Measurements from ENCODE around the gene IL32.

Gene IL32

DNA sequence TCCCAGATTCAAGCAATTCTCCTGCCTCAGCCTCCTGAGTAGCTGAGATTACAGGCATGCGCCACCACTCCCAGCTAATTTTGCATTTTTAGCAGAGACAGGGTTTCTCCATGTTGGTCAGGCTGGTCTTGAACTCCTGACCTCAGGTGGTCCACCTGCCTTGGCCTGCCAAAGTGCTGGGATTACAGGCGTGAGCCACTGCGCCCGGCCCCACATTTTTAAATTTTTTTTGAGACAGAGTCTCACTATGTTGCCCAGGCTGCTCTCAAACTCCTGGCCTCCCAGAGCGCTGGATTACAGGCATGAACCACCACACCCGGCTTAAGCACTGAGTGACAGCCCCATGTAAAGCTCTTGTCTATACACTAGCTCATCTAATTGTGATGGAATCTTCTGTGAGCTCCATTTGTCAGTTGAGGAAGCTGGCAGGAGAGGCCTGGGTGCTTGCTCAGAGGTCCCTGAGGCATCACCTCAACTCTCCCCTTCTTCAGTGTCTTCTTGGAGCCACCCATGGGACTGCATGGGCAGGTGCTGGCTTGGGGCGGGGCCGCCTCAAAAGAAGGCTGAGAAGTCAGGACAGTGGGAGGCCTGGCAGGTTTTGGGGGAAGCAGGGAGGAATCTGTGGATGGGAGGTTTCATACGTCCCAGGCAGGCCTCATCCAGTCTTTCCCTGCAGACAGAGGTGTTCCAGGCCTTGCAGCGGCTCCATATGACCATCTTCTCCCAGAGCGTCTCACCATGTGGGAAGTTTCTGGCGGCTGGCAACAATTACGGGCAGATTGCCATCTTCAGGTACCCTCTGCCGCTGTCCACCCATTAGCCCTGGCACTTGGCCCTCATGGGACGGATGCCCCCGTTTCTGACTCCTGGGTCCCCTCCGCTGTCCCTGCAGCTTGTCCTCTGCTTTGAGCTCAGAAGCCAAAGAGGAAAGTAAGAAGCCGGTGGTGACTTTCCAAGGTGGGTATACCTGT is 40.1 kb upstream of the IL32 start:
- DNase-seq (ENCODE audit: low read depth) = no peak
- TF ChIP-seq, protein P1, sequence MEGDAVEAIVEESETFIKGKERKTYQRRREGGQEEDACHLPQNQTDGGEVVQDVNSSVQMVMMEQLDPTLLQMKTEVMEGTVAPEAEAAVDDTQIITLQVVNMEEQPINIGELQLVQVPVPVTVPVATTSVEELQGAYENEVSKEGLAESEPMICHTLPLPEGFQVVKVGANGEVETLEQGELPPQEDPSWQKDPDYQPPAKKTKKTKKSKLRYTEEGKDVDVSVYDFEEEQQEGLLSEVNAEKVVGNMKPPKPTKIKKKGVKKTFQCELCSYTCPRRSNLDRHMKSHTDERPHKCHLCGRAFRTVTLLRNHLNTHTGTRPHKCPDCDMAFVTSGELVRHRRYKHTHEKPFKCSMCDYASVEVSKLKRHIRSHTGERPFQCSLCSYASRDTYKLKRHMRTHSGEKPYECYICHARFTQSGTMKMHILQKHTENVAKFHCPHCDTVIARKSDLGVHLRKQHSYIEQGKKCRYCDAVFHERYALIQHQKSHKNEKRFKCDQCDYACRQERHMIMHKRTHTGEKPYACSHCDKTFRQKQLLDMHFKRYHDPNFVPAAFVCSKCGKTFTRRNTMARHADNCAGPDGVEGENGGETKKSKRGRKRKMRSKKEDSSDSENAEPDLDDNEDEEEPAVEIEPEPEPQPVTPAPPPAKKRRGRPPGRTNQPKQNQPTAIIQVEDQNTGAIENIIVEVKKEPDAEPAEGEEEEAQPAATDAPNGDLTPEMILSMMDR (conservative IDR thresholded peaks at IDR 0.05; ENCODE audit: low read depth, low read length) = no peak
- H3K4me3 ChIP-seq (ENCODE audit: low read length) = no peak overlapping the region

DNA sequence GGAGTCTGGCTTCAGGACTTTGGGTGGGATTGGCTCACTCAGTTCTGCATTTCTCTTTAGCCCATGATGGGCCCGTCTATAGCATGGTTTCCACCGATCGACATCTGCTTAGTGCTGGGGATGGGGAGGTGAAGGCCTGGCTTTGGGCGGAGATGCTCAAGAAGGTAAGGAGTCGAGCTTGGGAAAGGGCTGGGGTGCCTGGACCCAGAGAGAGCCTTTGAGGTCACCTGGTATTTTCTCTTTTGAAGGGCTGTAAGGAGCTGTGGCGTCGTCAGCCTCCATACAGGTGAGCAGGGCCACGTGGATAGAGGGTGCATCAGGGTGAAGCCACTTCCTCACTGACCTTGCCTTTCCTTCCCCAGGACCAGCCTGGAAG is 39.4 kb upstream of the IL32 start:
- TF ChIP-seq, protein P1 (conservative IDR thresholded peaks at IDR 0.05; ENCODE audit: low read depth, low read length) = no peak

GRCh38 chr16:3026609-3027488 is 38.6 kb upstream of the IL32 start:
- DNase-seq (ENCODE audit: low read depth) = no peak
- H3K4me3 ChIP-seq (ENCODE audit: low read length) = no peak overlapping the region
- TF ChIP-seq, protein P1 (conservative IDR thresholded peaks at IDR 0.05; ENCODE audit: low read depth, low read length) = no peak

More for the DNA sequence above, 39.4 kb upstream of the IL32 start:
- H3K4me3 ChIP-seq (ENCODE audit: low read length) = no peak overlapping the region
- DNase-seq (ENCODE audit: low read depth) = no peak

- TF ChIP-seq, protein P1 (conservative IDR thresholded peaks at IDR 0.05; ENCODE audit: low read depth, low read length) = no peak
- no peak for DNase-seq (ENCODE audit: low read depth)
- no peak overlapping the region for H3K4me3 ChIP-seq (ENCODE audit: low read length)
Observed at GRCh38 chr16:3027489-3027795, 38.0 kb upstream of the IL32 start.

DNA sequence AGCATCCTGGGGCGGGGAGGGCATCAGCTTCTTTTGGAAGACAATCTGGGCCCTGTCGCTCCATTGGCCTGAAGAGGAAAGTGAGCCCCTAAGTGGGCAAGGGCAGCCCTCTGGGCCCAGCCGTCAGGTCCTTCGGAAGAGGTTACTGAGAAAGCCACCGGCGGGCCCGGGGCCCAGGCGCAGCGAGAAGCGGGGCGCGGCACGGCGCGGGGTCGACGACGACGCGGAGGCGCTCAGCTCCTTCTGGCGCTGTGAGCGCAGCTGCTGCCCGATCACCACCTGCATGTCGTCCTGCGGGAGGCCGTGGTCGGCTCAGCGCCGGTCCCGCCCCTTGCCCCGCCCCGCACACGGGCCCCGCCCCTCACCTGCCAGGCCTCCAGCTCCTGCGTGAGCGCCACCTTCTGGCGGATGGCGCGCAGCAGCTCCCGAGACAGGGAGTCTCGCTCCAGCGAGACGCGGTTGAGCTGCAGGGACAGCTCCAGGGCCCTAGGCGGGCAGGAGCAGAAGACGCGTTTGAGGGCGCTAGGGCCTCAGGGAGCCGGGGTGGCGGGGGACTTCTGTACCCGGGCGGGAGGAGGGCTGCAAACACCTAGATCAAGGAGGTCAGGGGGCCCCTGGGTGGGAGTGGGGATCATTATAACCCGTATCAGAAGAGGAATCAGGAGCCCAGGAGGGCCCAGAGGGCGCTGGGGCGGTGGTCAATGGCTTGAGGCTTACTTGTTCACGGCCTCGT is 37.3 kb upstream of the IL32 start:
- H3K4me3 ChIP-seq (ENCODE audit: low read length) = no peak overlapping the region

GRCh38 chr16:3028716-3029319 is 36.6 kb upstream of the IL32 start:
- no peak for DNase-seq (ENCODE audit: low read depth)
- H3K4me3 ChIP-seq (ENCODE audit: low read length) = no peak overlapping the region
- TF ChIP-seq, protein P1 (conservative IDR thresholded peaks at IDR 0.05; ENCODE audit: low read depth, low read length) = no peak

More for the DNA sequence above, 37.3 kb upstream of the IL32 start:
- TF ChIP-seq, protein P1 (conservative IDR thresholded peaks at IDR 0.05; ENCODE audit: low read depth, low read length) = peak; percentile 76
- peak; percentile 43 for DNase-seq (ENCODE audit: low read depth)
